Measurements from ENCODE around the gene LIMCH1. TPM values are rescaled to one million over a fixed set of nuclear protein-coding genes. Genes with fewer than 3 reads are reported as not detected.

LIMCH1 gene
- total RNA-seq, 2 experiments from 2014 or later: not detected

DNA sequence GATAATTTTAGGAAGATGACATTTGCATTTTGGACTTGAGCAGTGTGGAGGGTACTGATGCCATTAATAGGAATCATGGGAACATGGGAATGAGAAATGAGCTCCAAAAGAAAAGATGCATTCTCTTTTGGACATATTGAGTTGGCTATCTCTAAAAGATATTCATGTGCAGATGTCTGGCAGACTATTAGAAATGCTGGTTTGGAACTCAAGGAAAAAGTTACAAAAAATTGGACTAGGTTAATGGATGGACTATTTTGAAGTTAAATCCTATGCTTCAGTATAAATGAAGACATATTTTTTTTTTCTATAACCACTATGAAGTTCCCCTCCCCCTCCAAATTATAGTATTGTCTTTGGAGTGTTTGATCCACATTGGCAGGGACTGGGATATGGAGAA is 3.6 kb upstream of the LIMCH1 start:
- no peaks in the 10 kb centered on the region for H3K9me3 Mint-ChIP-seq (ENCODE audit: insufficient read depth)
- no peak for DNase-seq
- no peaks in the 10 kb centered on the region for H3K36me3 Mint-ChIP-seq (ENCODE audit: low read depth)
- POLR2A ChIA-PET: no interaction called here
- H3K4me1 Mint-ChIP-seq (ENCODE audit: low read depth): no peaks in the 10 kb centered on the region
- H3K27me3 Mint-ChIP-seq (ENCODE audit: low read depth): no peaks in the 10 kb centered on the region
- CTCF ChIA-PET: no interaction called here
- no peak overlapping the region for H3K27ac Mint-ChIP-seq
- no peak overlapping the region for H3K4me3 Mint-ChIP-seq
- ATAC-seq: no peak

DNA sequence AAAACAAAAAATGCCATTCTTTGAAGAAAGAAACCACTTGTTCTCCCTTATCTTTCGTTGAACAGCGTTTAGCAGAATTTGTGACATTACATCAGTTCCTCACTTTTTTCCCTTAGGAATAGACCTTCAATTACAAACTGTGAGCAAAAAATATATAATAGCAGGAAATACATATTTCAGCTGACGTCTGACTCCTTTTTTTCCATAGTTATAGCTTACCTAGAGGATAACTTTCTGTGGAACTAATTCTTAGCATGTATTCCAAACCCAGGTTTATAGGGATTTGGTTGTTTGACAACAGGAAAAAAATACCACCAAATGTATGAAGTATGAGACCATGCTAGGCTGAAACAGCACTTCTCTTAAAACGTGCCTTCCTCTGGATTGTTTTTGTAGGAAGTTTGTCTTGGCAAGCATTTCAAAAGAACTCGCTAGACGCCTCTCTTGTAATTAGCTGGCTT is 2.0 kb upstream of the LIMCH1 start:
- CTCF ChIA-PET: no interaction called here
- no peaks in the 10 kb centered on the region for H3K27me3 Mint-ChIP-seq (ENCODE audit: low read depth)

DNA sequence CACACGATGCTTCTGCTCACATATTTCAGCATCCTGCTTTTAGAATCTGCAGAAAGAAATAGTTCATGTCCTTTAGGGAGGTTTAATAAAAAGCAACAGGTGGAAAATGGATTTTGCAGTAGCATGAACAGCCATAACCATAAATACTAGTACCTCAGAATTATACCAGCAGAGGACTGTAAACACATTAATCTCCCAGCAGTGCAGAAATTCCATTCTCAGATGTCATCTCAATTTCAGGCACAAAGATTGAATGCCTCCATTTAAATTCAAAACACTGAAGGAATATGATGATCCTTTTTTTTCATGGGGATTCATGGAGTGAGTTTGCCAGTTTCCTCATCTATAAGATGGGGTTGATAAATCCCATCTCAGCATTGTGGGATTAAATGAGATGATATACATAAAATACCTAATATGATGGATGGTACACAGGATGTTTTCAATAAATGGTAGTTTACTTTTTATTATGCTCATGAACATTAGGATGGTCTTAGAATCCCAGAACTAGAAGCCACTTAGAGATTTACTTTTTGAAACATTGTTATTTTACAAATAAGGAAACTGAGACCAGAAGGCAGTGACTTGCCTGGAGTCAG is 566 bp upstream of the LIMCH1 start:
- H3K4me3 Mint-ChIP-seq: no peak overlapping the region
- H3K4me1 Mint-ChIP-seq (ENCODE audit: low read depth): no peaks in the 10 kb centered on the region
- H3K36me3 Mint-ChIP-seq (ENCODE audit: low read depth): no peaks in the 10 kb centered on the region
- ATAC-seq: no peak
- H3K27ac Mint-ChIP-seq: no peak overlapping the region
- ChIA-PET POLR2A (no interaction called here), CTCF (no interaction called here)
- no peaks in the 10 kb centered on the region for H3K27me3 Mint-ChIP-seq (ENCODE audit: low read depth)
- no peak for DNase-seq
- no peaks in the 10 kb centered on the region for H3K9me3 Mint-ChIP-seq (ENCODE audit: insufficient read depth)

More for the DNA sequence above, 2.0 kb upstream of the LIMCH1 start:
- Mint-ChIP-seq H3K27ac (no peak overlapping the region), H3K4me3 (no peak overlapping the region), H3K36me3 (ENCODE audit: low read depth) (no peaks in the 10 kb centered on the region), H3K9me3 (ENCODE audit: insufficient read depth) (no peaks in the 10 kb centered on the region), H3K4me1 (ENCODE audit: low read depth) (no peaks in the 10 kb centered on the region)
- no peak for DNase-seq
- no peak for ATAC-seq
- POLR2A ChIA-PET: no interaction called here

DNA sequence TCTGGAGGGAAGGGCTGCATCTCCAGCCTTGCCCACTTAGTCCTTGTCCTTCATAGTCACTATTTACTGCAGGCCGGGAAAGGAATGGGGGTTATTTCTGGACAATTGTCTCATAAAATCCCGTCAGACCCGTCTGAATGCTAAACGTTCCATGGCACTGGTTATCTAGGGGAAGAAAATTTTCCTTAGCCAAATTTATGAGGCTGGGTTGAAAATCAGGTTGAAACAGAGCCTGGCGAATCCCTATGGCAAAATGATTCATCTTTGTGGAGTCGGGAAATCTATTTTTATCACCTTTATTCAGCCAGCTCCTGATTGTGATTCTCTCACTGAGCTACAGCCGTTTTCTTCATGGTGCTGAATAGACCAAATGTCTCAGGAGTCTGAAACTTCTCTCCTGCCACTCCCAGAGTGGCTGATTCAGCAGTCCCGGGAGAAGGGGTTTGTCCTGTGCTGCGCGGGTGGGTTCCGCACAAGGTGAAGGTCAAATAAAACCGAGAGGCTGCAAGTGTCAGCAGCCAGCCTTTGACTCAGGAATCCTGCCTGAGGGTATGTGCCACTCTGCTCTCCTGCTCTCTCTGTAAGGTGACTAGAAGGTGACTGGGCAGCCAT is 1.0 kb downstream of the LIMCH1 start:
- ATAC-seq (no peak), DNase-seq (no peak)
- ChIA-PET POLR2A (no interaction called here), CTCF (no interaction called here)
- no peaks in the 10 kb centered on the region for H3K9me3 Mint-ChIP-seq (ENCODE audit: insufficient read depth)
- H3K27me3 Mint-ChIP-seq (ENCODE audit: low read depth): no peaks in the 10 kb centered on the region
- no peaks in the 10 kb centered on the region for H3K4me1 Mint-ChIP-seq (ENCODE audit: low read depth)
- no peak overlapping the region for H3K4me3 Mint-ChIP-seq
- H3K27ac Mint-ChIP-seq: no peak overlapping the region
- no peaks in the 10 kb centered on the region for H3K36me3 Mint-ChIP-seq (ENCODE audit: low read depth)

DNA sequence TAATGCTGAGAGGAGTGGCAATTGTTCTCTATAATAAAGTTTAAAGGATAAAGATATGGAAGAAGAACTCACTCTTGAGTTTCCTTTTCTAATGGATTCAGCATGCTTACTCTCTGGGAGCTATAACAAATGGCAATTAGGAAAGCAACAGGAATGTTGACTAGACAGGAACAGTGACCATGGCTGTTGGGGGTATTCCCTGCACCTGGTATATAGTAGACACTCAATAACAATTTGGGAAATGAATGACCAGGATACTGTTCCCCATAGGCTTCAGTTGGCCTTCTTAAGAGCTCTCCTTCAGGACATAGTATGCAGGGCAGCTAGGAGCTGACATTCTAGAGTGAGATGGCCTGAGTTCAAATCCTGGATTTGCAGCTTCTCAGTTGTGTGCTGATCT is 1.8 kb downstream of the LIMCH1 start:
- CTCF ChIA-PET: no interaction called here
- Mint-ChIP-seq H3K4me1 (ENCODE audit: low read depth) (no peaks in the 10 kb centered on the region), H3K36me3 (ENCODE audit: low read depth) (no peaks in the 10 kb centered on the region), H3K27me3 (ENCODE audit: low read depth) (no peaks in the 10 kb centered on the region), H3K9me3 (ENCODE audit: insufficient read depth) (no peaks in the 10 kb centered on the region), H3K27ac (no peak overlapping the region), H3K4me3 (no peak overlapping the region)
- ATAC-seq (no peak), DNase-seq (no peak)
- POLR2A ChIA-PET: no interaction called here

DNA sequence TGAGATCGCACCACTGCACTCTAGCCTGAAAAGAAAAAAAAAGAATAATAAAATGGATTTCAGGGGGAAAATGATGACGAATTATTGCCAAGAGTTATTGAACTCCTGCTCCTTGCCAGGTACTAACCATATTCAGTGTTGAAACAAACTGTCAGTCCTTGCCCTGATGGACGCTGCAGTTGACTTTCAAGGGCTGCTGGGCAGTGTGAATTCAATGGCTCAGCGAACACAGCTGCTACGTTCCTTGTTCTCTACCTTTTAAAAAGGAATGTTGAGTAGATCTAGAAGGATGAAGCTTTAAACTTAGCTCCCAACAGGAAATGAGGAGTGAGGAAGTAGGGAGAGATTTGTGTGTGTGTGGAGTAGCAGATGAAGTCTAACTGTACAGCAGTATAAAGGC is 2.7 kb downstream of the LIMCH1 start:
- no peak overlapping the region for H3K4me3 Mint-ChIP-seq
- ATAC-seq: no peak
- H3K4me1 Mint-ChIP-seq (ENCODE audit: low read depth): no peaks in the 10 kb centered on the region
- DNase-seq: no peak
- H3K36me3 Mint-ChIP-seq (ENCODE audit: low read depth): no peaks in the 10 kb centered on the region
- ChIA-PET CTCF (no interaction called here), POLR2A (no interaction called here)
- no peaks in the 10 kb centered on the region for H3K27me3 Mint-ChIP-seq (ENCODE audit: low read depth)
- no peaks in the 10 kb centered on the region for H3K9me3 Mint-ChIP-seq (ENCODE audit: insufficient read depth)
- H3K27ac Mint-ChIP-seq: no peak overlapping the region

DNA sequence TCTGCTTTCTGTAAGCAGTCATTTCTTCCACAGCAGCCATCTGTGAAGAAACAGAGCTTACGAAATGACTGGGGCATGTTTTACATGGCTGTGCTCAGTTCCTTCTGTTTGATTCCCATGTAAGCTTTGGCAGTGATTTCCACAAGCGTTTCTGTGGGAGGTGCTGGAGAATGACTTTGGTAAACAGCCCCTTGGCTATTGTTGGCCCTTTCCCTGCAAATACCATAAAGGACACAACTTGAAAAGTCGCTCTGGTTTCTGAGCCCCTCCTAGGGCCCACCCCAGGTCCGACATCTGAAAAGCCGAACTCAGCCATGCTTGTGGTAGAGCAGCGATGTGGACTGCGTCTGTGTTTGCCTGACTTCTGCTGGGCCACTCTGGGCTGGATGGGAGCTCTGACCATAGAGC is 3.7 kb downstream of the LIMCH1 start:
- no peaks in the 10 kb centered on the region for H3K36me3 Mint-ChIP-seq (ENCODE audit: low read depth)

DNA sequence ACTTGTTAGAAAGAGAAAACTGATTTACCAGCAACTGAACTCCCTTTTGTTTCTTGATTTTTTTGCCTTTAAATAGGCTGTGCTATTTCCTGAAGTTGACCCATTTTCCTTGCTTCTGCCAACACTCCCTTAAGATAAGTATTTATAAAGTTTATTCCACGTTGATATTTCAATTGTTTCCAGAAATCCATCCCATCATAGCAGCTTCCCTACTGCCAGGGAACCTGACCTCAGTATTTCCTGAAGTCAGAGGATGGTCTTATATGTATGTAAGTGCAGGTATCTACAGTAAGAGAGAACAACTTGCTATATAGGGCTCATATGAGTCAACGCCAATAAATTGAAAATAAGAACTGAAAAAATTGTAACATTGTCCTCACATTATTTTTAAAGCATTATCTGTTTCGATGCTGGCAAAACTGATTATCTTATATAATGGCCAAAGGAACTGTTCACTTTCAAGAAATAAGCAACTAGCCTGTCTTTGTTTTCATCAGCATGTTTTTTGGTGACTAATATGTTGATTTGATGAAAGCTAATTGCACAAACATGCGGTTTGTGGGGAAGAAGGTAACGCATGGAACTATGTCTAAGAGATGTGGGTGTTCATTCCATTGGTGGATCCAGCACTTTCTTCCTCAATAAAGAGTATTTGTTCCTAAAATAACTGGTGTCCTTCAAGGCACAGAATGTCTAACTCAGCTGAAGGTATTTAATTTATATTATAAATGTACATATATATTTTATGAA is 4.7 kb downstream of the LIMCH1 start:
- ATAC-seq (no peak), DNase-seq (no peak)
- Mint-ChIP-seq H3K9me3 (ENCODE audit: insufficient read depth) (no peaks in the 10 kb centered on the region), H3K4me1 (ENCODE audit: low read depth) (no peaks in the 10 kb centered on the region), H3K27ac (no peak overlapping the region), H3K36me3 (ENCODE audit: low read depth) (no peaks in the 10 kb centered on the region), H3K27me3 (ENCODE audit: low read depth) (no peaks in the 10 kb centered on the region), H3K4me3 (no peak overlapping the region)
- POLR2A ChIA-PET: no interaction called here
- CTCF ChIA-PET: no interaction called here

More for the DNA sequence above, 3.7 kb downstream of the LIMCH1 start:
- ChIA-PET CTCF (no interaction called here), POLR2A (no interaction called here)
- Mint-ChIP-seq H3K4me3 (no peak overlapping the region), H3K9me3 (ENCODE audit: insufficient read depth) (no peaks in the 10 kb centered on the region), H3K27me3 (ENCODE audit: low read depth) (no peaks in the 10 kb centered on the region), H3K27ac (no peak overlapping the region), H3K4me1 (ENCODE audit: low read depth) (no peaks in the 10 kb centered on the region)
- no peak for ATAC-seq
- no peak for DNase-seq

DNA sequence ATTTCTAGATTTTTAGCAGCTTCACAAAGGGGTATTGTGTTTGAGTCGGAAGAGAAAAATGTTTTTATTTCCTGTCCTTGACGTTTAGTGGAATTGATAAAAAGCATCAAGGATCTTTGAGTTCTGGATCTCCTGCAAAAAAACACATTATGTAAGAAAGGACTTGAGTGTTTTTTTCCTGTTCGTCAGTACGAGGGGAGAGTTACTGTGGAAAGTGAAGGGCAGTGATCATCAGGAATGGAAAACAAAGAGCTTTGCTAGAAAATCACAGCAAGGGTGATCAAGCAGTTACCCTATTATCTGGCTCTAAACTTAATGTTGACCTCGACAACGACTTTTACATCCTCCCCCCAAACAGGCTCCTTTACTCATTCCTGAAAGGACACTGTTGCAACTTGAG is 7.3 kb downstream of the LIMCH1 start:
- DNase-seq: no peak
- POLR2A ChIA-PET: no interaction called here
- CTCF ChIA-PET: no interaction called here
- H3K9me3 Mint-ChIP-seq (ENCODE audit: insufficient read depth): no peaks in the 10 kb centered on the region
- H3K4me3 Mint-ChIP-seq: no peak overlapping the region
- H3K36me3 Mint-ChIP-seq (ENCODE audit: low read depth): no peaks in the 10 kb centered on the region
- ATAC-seq: no peak
- H3K4me1 Mint-ChIP-seq (ENCODE audit: low read depth): no peaks in the 10 kb centered on the region
- H3K27me3 Mint-ChIP-seq (ENCODE audit: low read depth): no peaks in the 10 kb centered on the region
- no peak overlapping the region for H3K27ac Mint-ChIP-seq

DNA sequence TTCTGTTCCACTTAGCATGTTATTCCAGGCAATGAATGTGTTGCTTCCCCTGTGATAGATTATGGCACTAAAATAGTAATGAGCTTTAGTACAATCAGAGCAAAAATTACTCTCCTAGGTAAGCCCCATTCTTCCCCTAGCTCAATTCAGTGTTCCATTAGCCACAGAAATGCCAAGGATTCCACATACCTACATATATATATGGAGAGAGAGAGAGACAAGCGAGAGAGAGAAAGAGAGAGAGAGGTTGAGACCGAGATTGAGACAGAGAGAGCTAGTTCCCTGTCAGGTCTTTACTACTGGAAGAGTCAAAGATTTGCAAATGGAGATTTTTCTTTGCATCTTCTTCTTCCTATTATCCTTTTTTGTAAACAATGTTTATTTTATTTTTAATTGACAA is 8.7 kb downstream of the LIMCH1 start:
- POLR2A ChIA-PET: no interaction called here
- Mint-ChIP-seq H3K4me1 (ENCODE audit: low read depth) (no peaks in the 10 kb centered on the region), H3K36me3 (ENCODE audit: low read depth) (no peaks in the 10 kb centered on the region), H3K27me3 (ENCODE audit: low read depth) (no peaks in the 10 kb centered on the region), H3K4me3 (no peak overlapping the region), H3K9me3 (ENCODE audit: insufficient read depth) (no peaks in the 10 kb centered on the region), H3K27ac (no peak overlapping the region)
- CTCF ChIA-PET: no interaction called here
- ATAC-seq (no peak), DNase-seq (no peak)

DNA sequence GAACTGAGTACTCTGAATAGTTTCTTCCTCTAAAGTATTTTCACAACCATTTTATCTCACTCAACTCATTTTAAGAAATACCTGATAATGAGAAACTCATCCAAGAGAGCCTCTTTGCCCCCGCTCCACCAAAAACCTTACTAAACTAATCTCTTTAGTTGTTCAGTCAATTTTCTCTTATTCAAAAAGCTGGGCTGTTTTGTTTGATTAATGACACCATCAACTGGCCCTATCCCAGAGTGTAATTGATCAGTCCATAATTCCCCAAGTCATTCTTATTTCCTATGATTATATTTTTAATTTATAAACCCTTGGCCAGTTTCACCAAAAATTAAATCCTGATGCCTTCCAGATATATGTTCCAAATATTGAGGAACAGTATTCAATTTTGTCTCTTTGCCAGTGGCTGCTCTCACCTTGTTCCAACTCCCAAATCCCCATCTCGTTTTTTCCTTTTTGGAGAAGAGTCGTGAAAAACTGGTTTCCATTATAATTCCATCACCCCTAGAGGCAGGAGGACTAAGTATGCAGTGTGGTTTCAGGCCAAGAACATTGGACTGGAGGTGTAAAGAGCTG is 10.4 kb downstream of the LIMCH1 start:
- H3K4me3 Mint-ChIP-seq: no peak overlapping the region
- ATAC-seq: no peak
- ChIA-PET CTCF (no interaction called here), POLR2A (no interaction called here)
- no peak overlapping the region for H3K27ac Mint-ChIP-seq
- H3K36me3 Mint-ChIP-seq (ENCODE audit: low read depth): no peaks in the 10 kb centered on the region
- no peak for DNase-seq
- no peaks in the 10 kb centered on the region for H3K9me3 Mint-ChIP-seq (ENCODE audit: insufficient read depth)
- H3K27me3 Mint-ChIP-seq (ENCODE audit: low read depth): no peaks in the 10 kb centered on the region
- no peaks in the 10 kb centered on the region for H3K4me1 Mint-ChIP-seq (ENCODE audit: low read depth)

DNA sequence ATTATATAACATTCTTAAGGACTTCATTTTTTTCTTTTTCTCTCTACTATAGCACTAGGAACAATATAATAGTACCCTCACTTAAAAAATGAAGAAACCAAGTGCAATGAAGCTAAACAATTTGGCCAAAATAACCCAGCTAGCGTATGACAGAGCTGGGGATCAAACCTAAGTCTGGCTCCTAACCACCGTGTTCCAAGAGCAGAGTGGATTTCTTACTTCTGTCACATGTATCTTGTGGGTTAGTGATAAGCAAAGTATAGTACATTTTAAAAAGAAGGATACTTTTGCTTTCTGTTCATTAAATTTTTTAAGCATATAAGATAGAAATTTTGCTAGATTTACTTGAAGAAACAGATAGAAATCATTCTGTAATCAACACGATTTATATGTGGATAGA is 11.5 kb downstream of the LIMCH1 start:
- CTCF ChIA-PET: no interaction called here
- Mint-ChIP-seq H3K4me1 (ENCODE audit: low read depth) (no peaks in the 10 kb centered on the region), H3K36me3 (ENCODE audit: low read depth) (no peaks in the 10 kb centered on the region), H3K27me3 (ENCODE audit: low read depth) (no peaks in the 10 kb centered on the region), H3K9me3 (ENCODE audit: insufficient read depth) (no peaks in the 10 kb centered on the region), H3K4me3 (no peak overlapping the region), H3K27ac (no peak overlapping the region)
- ATAC-seq (no peak), DNase-seq (no peak)
- POLR2A ChIA-PET: no interaction called here
